ENCODE results near the gene APOL6. TPM values are rescaled to one million over a fixed set of nuclear protein-coding genes. Genes with fewer than 3 reads are reported as not detected.

The APOL6 gene
- total and polyA plus RNA-seq, 2 experiments from 2014 or later, result 2.7 to 19.6 TPM

GRCh38 chr22:35649026-35649553 is 844 bp downstream of the APOL6 start:
- TF ChIP-seq CTCF (IDR thresholded peaks at IDR 0.05; ENCODE audit: poor library complexity) (no peak), EZH2 (IDR thresholded peaks at IDR 0.05; ENCODE audit: borderline replicate concordance) (no peak)
- Histone ChIP-seq H3K27ac (peak overlapping the region; percentile 94), H3K4me3 (peak overlapping the region; percentile 37), H3K36me3 (replicated peaks; ENCODE audit: insufficient read depth, low read depth) (no peaks in the 10 kb centered on the region), H3K27me3 (no peaks in the 10 kb centered on the region), H3K9me3 (ENCODE audit: low read depth) (no peaks in the 10 kb centered on the region), H4K20me1 (ENCODE audit: insufficient read depth, poor library complexity, severe bottlenecking) (no peaks in the 10 kb centered on the region), H2AFZ (peak overlapping the region; percentile 72), H3K79me2 (peaks cover 24% of the 10 kb centered on the region), H3K4me1 (ENCODE audit: insufficient read depth) (peaks cover 10% of the 10 kb centered on the region), H3K9me2 (replicated peaks; ENCODE audit: insufficient read depth) (no peaks in the 10 kb centered on the region), H3K4me2 (peak overlapping the region; percentile 77)
- WGBS (ENCODE audit: low lambda C conversion rate, missing lambda C conversion rate), result 76% methylated on average over 7 of the region's 7 CpGs
- no peak for DNase-seq (ENCODE audit: low spot score)

GRCh38 chr22:35649636-35650250 is 1.5 kb downstream of the APOL6 start:
- H4K20me1 ChIP-seq (ENCODE audit: insufficient read depth, poor library complexity, severe bottlenecking), result no peaks in the 10 kb centered on the region
- DNase-seq (ENCODE audit: low spot score), result no peak
- H3K4me3 ChIP-seq, result no peak overlapping the region
- peaks cover 10% of the 10 kb centered on the region for H3K4me1 ChIP-seq (ENCODE audit: insufficient read depth)
- peak overlapping the region; percentile 77 for H3K4me2 ChIP-seq
- H3K9me3 ChIP-seq (ENCODE audit: low read depth), result no peaks in the 10 kb centered on the region
- no peaks in the 10 kb centered on the region for H3K27me3 ChIP-seq
- TF ChIP-seq EZH2 (IDR thresholded peaks at IDR 0.05; ENCODE audit: borderline replicate concordance), result no peak
- no peak for TF ChIP-seq EZH2phosphoT487 (IDR thresholded peaks at IDR 0.05; ENCODE audit: low read depth, severe bottlenecking, unreplicated experiment)
- TF ChIP-seq CTCF (IDR thresholded peaks at IDR 0.05; ENCODE audit: poor library complexity), result no peak
- peak overlapping the region; percentile 94 for H3K27ac ChIP-seq
- no peaks in the 10 kb centered on the region for H3K9me2 ChIP-seq (replicated peaks; ENCODE audit: insufficient read depth)
- WGBS (ENCODE audit: low lambda C conversion rate, missing lambda C conversion rate), result 84% methylated on average over 7 of the region's 7 CpGs
- H3K36me3 ChIP-seq (replicated peaks; ENCODE audit: insufficient read depth, low read depth), result no peaks in the 10 kb centered on the region
- H3K79me2 ChIP-seq, result peaks cover 26% of the 10 kb centered on the region
- H2AFZ ChIP-seq, result no peak overlapping the region

- Histone ChIP-seq H3K9me3 (ENCODE audit: low read depth) (no peaks in the 10 kb centered on the region), H3K27me3 (no peaks in the 10 kb centered on the region), H3K4me1 (ENCODE audit: insufficient read depth) (peaks cover 10% of the 10 kb centered on the region), H4K20me1 (ENCODE audit: insufficient read depth, poor library complexity, severe bottlenecking) (no peaks in the 10 kb centered on the region), H3K79me2 (peaks cover 26% of the 10 kb centered on the region), H3K4me3 (no peak overlapping the region), H3K27ac (no peak overlapping the region), H3K4me2 (no peak overlapping the region), H3K9me2 (replicated peaks; ENCODE audit: insufficient read depth) (no peaks in the 10 kb centered on the region), H3K36me3 (replicated peaks; ENCODE audit: insufficient read depth, low read depth) (no peaks in the 10 kb centered on the region), H2AFZ (no peak overlapping the region)
- WGBS (ENCODE audit: low lambda C conversion rate, missing lambda C conversion rate), result 96% methylated on average over 7 of the region's 7 CpGs
- TF ChIP-seq EZH2 (IDR thresholded peaks at IDR 0.05; ENCODE audit: borderline replicate concordance) (no peak), CTCF (IDR thresholded peaks at IDR 0.05; ENCODE audit: poor library complexity) (no peak), EZH2phosphoT487 (IDR thresholded peaks at IDR 0.05; ENCODE audit: low read depth, severe bottlenecking, unreplicated experiment) (no peak)
- no peak for DNase-seq (ENCODE audit: low spot score)
These were observed 2.8 kb downstream of the APOL6 start for GRCh38 chr22:35651085-35651484.
